Measurements from ENCODE around the gene KCNQ1. TPM values are rescaled to one million over a fixed set of nuclear protein-coding genes. Genes with fewer than 3 reads are reported as not detected.

The KCNQ1 gene
- total RNA-seq, 1 experiment from 2014 or later: 1.0 TPM

DNA sequence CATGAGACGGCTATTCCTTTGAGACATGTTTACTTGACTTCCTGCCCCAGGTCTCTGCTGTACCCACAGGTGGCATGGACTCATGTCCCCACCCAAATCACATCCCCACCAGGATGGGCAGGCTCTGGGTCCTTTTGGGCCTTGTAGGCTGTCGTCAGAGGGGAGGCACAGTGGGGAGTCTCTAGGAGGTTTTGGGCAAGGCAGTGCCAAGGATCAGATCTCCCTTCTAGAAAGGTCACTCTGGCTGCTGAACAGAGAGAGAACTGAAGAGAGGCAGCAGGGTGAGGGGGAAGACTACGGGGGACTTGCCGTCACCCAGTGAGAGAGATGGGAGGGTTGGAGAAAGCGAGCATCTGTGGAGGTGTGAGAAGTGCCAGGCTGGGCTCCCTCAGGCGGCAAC lies 259.5 kb downstream of the KCNQ1 start:
- Histone ChIP-seq H3K36me3 (ENCODE audit: control insufficient read depth, insufficient read depth, low read length) (no peaks in the 10 kb centered on the region), H3K9me3 (no peaks in the 10 kb centered on the region), H3K4me1 (peaks cover 13% of the 10 kb centered on the region), H3K27me3 (replicated peaks; ENCODE audit: control insufficient read depth, insufficient read depth, low read length) (no peaks in the 10 kb centered on the region), H3K4me3 (ENCODE audit: low read depth, low read length) (no peak overlapping the region)
- Mint-ChIP-seq H3K27me3 (ENCODE audit: insufficient read depth, unreplicated experiment) (no peaks in the 10 kb centered on the region), H3K4me1 (ENCODE audit: low read depth, unreplicated experiment) (no peaks in the 10 kb centered on the region), H3K9me3 (ENCODE audit: unreplicated experiment) (no peaks in the 10 kb centered on the region), H3K27ac (ENCODE audit: unreplicated experiment) (no peak overlapping the region), H3K36me3 (ENCODE audit: insufficient read depth, unreplicated experiment) (peaks cover 14% of the 10 kb centered on the region), H3K4me3 (ENCODE audit: unreplicated experiment) (no peak overlapping the region)
- no TSS peak for BruUV-seq (replicated peaks)
- intact Hi-C loops (cut with micrococcal nuclease; ENCODE audit: unreplicated experiment): no loop called here
- no peak for DNase-seq
- ChIA-PET CTCF (no interaction called here), POLR2A (no interaction called here)
- TF ChIP-seq, protein P1, sequence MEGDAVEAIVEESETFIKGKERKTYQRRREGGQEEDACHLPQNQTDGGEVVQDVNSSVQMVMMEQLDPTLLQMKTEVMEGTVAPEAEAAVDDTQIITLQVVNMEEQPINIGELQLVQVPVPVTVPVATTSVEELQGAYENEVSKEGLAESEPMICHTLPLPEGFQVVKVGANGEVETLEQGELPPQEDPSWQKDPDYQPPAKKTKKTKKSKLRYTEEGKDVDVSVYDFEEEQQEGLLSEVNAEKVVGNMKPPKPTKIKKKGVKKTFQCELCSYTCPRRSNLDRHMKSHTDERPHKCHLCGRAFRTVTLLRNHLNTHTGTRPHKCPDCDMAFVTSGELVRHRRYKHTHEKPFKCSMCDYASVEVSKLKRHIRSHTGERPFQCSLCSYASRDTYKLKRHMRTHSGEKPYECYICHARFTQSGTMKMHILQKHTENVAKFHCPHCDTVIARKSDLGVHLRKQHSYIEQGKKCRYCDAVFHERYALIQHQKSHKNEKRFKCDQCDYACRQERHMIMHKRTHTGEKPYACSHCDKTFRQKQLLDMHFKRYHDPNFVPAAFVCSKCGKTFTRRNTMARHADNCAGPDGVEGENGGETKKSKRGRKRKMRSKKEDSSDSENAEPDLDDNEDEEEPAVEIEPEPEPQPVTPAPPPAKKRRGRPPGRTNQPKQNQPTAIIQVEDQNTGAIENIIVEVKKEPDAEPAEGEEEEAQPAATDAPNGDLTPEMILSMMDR (IDR thresholded peaks at IDR 0.05; ENCODE audit: insufficient read depth in 1 of 2, low read depth in 1 of 2, low read length in 1 of 2, severe bottlenecking in 1 of 2, unreplicated experiment in 1 of 2): no peak

DNA sequence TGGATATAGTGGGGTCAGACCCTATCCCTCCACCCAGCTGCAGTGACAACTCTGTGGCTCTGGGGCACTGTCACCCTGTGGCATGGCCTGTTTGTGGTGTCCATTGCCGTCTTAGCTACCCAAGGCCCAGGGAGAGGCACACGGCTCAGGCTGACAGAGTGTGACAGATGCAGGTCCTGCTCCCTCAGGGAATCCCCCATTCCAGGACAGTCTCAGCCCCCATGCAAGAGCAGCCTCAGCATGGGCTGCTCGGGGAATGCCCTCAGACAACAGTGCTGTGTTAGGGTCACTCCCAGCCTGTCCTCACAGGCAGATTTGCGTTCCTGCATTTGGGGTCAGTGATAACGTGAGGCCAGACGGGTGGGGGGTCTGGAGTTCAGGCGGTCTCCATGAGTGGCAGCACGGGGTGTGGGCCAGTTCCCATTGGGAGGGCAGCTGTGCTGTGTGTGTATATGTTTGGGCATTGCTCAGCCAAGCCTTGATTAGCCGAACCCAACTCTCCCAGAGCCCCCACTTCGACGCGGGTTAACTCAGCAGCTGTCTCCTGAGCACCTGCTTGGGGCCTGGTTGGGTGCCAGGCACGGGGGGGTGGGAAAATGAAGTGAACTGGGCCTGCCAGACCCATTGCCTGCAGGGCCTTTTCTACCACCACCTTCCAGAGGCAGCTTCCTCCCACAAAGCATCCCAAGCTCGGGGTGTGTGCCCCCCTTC lies 260.2 kb downstream of the KCNQ1 start:
- TF ChIP-seq, protein P1 (IDR thresholded peaks at IDR 0.05; ENCODE audit: insufficient read depth in 1 of 2, low read depth in 1 of 2, low read length in 1 of 2, severe bottlenecking in 1 of 2, unreplicated experiment in 1 of 2): no peak
- Histone ChIP-seq H3K27me3 (replicated peaks; ENCODE audit: control insufficient read depth, insufficient read depth, low read length) (no peaks in the 10 kb centered on the region), H3K4me1 (peaks cover 13% of the 10 kb centered on the region), H3K4me3 (ENCODE audit: low read depth, low read length) (no peak overlapping the region), H3K36me3 (ENCODE audit: control insufficient read depth, insufficient read depth, low read length) (no peaks in the 10 kb centered on the region), H3K9me3 (no peaks in the 10 kb centered on the region)
- ChIA-PET POLR2A (no interaction called here), CTCF (no interaction called here)
- Mint-ChIP-seq H3K27me3 (ENCODE audit: insufficient read depth, unreplicated experiment) (no peaks in the 10 kb centered on the region), H3K9me3 (ENCODE audit: unreplicated experiment) (peaks cover 4% of the 10 kb centered on the region), H3K4me3 (ENCODE audit: unreplicated experiment) (no peak overlapping the region), H3K36me3 (ENCODE audit: insufficient read depth, unreplicated experiment) (peaks cover 7% of the 10 kb centered on the region), H3K4me1 (ENCODE audit: low read depth, unreplicated experiment) (no peaks in the 10 kb centered on the region), H3K27ac (ENCODE audit: unreplicated experiment) (no peak overlapping the region)
- no TSS peak for BruUV-seq (replicated peaks)
- no peak for DNase-seq
- intact Hi-C loops (cut with micrococcal nuclease; ENCODE audit: unreplicated experiment): no loop called here

DNA sequence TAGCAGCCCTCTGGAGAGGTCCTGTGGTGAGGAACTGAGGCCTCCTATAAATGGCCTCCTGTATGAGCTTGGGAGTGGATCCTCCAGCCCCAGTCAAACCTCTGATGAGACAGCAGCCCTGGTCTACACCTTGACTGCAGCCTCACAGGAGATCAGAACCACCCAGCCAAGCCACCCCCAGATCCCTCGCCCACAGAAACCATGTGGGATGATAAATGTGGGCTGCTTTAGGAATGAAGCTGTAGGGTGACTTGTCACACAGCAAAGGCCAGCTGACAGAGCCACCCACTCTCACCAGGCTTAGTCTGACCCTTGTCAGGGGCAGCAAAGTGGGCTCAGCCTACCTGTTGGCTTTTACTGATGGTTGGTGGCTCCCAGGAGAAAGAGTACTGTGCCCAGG lies 261.5 kb downstream of the KCNQ1 start:
- Histone ChIP-seq H3K9me3 (peaks cover 10% of the 10 kb centered on the region), H3K4me3 (ENCODE audit: low read depth, low read length) (no peak overlapping the region), H3K36me3 (ENCODE audit: control insufficient read depth, insufficient read depth, low read length) (no peaks in the 10 kb centered on the region), H3K4me1 (peaks cover 7% of the 10 kb centered on the region), H3K27me3 (replicated peaks; ENCODE audit: control insufficient read depth, insufficient read depth, low read length) (no peaks in the 10 kb centered on the region)
- no peaks in the 10 kb centered on the region for H3K4me1 Mint-ChIP-seq (ENCODE audit: low read depth, unreplicated experiment)
- H3K9me3 Mint-ChIP-seq (ENCODE audit: unreplicated experiment): peaks cover 13% of the 10 kb centered on the region
- no peak overlapping the region for H3K4me3 Mint-ChIP-seq (ENCODE audit: unreplicated experiment)
- POLR2A ChIA-PET: no interaction called here
- no TSS peak for BruUV-seq (replicated peaks)
- H3K27ac Mint-ChIP-seq (ENCODE audit: unreplicated experiment): no peak overlapping the region
- CTCF ChIA-PET: no interaction called here
- intact Hi-C loops (cut with micrococcal nuclease; ENCODE audit: unreplicated experiment): no loop called here
- no peaks in the 10 kb centered on the region for H3K27me3 Mint-ChIP-seq (ENCODE audit: insufficient read depth, unreplicated experiment)
- TF ChIP-seq, protein P1 (IDR thresholded peaks at IDR 0.05; ENCODE audit: insufficient read depth in 1 of 2, low read depth in 1 of 2, low read length in 1 of 2, severe bottlenecking in 1 of 2, unreplicated experiment in 1 of 2): no peak
- no peaks in the 10 kb centered on the region for H3K36me3 Mint-ChIP-seq (ENCODE audit: insufficient read depth, unreplicated experiment)
- DNase-seq: no peak

All from Caco-2 (cell line).